A549 (cell line): ENCODE data around the gene OSER1. TPM values are rescaled to one million over a fixed set of nuclear protein-coding genes. Genes with fewer than 3 reads are reported as not detected.

Experiments used
- ATAC-seq, 2 experiments: fragments of 200-7000 bp in 1 of 2; fragments of >200 bp in 1 of 2; cut with Nextera tagmentation in 1 of 2; cut with Tn5 transposase in 1 of 2; 3 replicates each; pipeline versions ENCODE4 v1.8.0 to v1.9.1; 2018 to 2020; ENCODE audit warnings: mild to moderate bottlenecking in 1 of 2, moderate library complexity in 1 of 2
- CTCF ChIA-PET: fragments of 300-600 bp; sonication (Branson Sonifier 250); formaldehyde crosslinking; extraction: SDS; loops from one replicate; lab custom pipeline; 2021; ENCODE audit warnings: antibody characterized with exemption, inconsistent platforms; lab: Yijun Ruan, JAX
- POLR2A ChIA-PET: fragments of 350-600 bp; formaldehyde crosslinking; extraction: SDS; loops from one replicate; lab custom pipeline; 2021; ENCODE audit warnings: antibody characterized with exemption, inconsistent platforms; lab: Yijun Ruan, JAX
- DNase-seq, 2 experiments: peaks; one replicate each; pipeline versions ENCODE4 v3.0.0 to v3.0.0-alpha.2; 2011 to 2016; ENCODE audit warnings: low read depth in 1 of 2, low spot score in 1 of 2
- FAIRE-seq: peaks from 2 replicates; lab custom pipeline; 2011; peaks lifted over from hg19 to GRCh38; lab: Jason Lieb, UNC
- H3K27ac ChIP-seq, 2 experiments: fragments of >200 bp; sonication (Bioruptor Twin); formaldehyde crosslinking; 3 replicates each; pipeline ENCODE4 v1.5.1; 2016 to 2017
- H3K4me1 ChIP-seq: fragments of >200 bp; sonication (Bioruptor Twin); formaldehyde crosslinking; 3 replicates; pipeline ENCODE4 v1.6.1; 2016
- H3K4me2 ChIP-seq: fragments of >200 bp; sonication (Bioruptor Twin); formaldehyde crosslinking; 3 replicates; pipeline ENCODE4 v1.6.1; 2016
- H3K4me3 ChIP-seq: fragments of >200 bp; sonication (Bioruptor Twin); formaldehyde crosslinking; 3 replicates; pipeline ENCODE4 v1.5.1; 2016
- H3K9me3 ChIP-seq: fragments of >200 bp; sonication (Bioruptor Twin); formaldehyde crosslinking; 3 replicates; pipeline ENCODE4 v1.6.1; 2016
- BCL3 ChIP-seq: fragments of >200 bp; sonication (Bioruptor Twin); formaldehyde crosslinking; IDR thresholded peaks from 3 replicates; pipeline ENCODE4 v1.6.1; 2016
- BHLHE40 ChIP-seq: IDR thresholded peaks from 2 replicates; pipeline ENCODE4 v1.6.1; 2012; ENCODE audit warnings: low read depth, low read length, inconsistent platforms
- CBX2 ChIP-seq: fragments of 200-600 bp; sonication (generic); IDR thresholded peaks from 2 replicates; pipeline ENCODE4 v1.6.1; 2016; ENCODE audit warnings: low read depth, mild to moderate bottlenecking, borderline replicate concordance
- CBX8 ChIP-seq: fragments of 200-600 bp; sonication (generic); IDR thresholded peaks from 2 replicates; pipeline ENCODE4 v1.6.1; 2016
- EHMT2 ChIP-seq: fragments of 200-600 bp; sonication (generic); IDR thresholded peaks from 2 replicates; pipeline ENCODE4 v1.6.1; 2016; ENCODE audit warnings: antibody characterized with exemption, low read depth, mild to moderate bottlenecking, moderate library complexity
- ELK1 ChIP-seq: fragments of 150-350 bp; IDR thresholded peaks from 2 replicates; pipeline ENCODE4 v1.6.1; 2014; ENCODE audit warnings: low read depth, mild to moderate bottlenecking, low read length
- EP300 ChIP-seq, 2 experiments: fragments of >200 bp; sonication (Bioruptor Twin); formaldehyde crosslinking; IDR thresholded peaks; 2 replicates in 1 of 2; 3 replicates in 1 of 2; pipeline ENCODE4 v1.6.1; 2016 to 2017
- ESRRA ChIP-seq: fragments of 150-350 bp; IDR thresholded peaks from 2 replicates; pipeline ENCODE4 v1.6.1; 2014; ENCODE audit warnings: mild to moderate bottlenecking, low read length, borderline replicate concordance
- FOSL2 ChIP-seq, 2 experiments: fragments of 450-650 bp in 1 of 2; fragments of >200 bp in 1 of 2; sonication (Bioruptor Twin) in 1 of 2; formaldehyde crosslinking; IDR thresholded peaks; 2 replicates each; pipeline versions ENCODE4 v1.5.0 to v1.6.1; 2016 to 2020; ENCODE audit warnings: mild to moderate bottlenecking in 1 of 2, moderate library complexity in 1 of 2
- GATA3 ChIP-seq: IDR thresholded peaks from 2 replicates; pipeline ENCODE4 v1.6.1; 2012; ENCODE audit warnings: borderline replicate concordance
- HDAC2 ChIP-seq: fragments of 200-600 bp; sonication (generic); IDR thresholded peaks from 2 replicates; pipeline ENCODE4 v1.6.1; 2016
- HOXB5 ChIP-seq: fragments of 250-450 bp; sonication (Bioruptor Pico); IDR thresholded peaks from 2 replicates; pipeline ENCODE4 v1.5.0; 2020; ENCODE audit warnings: mild to moderate bottlenecking, moderate library complexity
- JUNB ChIP-seq: fragments of >200 bp; sonication (Bioruptor Twin); formaldehyde crosslinking; IDR thresholded peaks from 2 replicates; pipeline ENCODE4 v1.6.1; 2016
- MYC ChIP-seq: IDR thresholded peaks from 2 replicates; pipeline ENCODE4 v1.6.1; 2012; ENCODE audit warnings: mild to moderate bottlenecking, inconsistent platforms, low read length, improper control_type of control experiment, borderline replicate concordance
- NFE2L2 ChIP-seq: fragments of 150-350 bp; conservative IDR thresholded peaks from 2 replicates; pipeline ENCODE4 v1.6.1; 2014; ENCODE audit warnings: low read length
- NPAS2 ChIP-seq: fragments of 250-450 bp; sonication (Bioruptor Pico); IDR thresholded peaks from 2 replicates; pipeline ENCODE4 v1.8.0; 2022; ENCODE audit warnings: mild to moderate bottlenecking, moderate library complexity, borderline replicate concordance
- PBX3 ChIP-seq: IDR thresholded peaks from 2 replicates; pipeline ENCODE4 v1.6.1; 2012
- PHF8 ChIP-seq: fragments of 200-600 bp; sonication (generic); IDR thresholded peaks from 2 replicates; pipeline ENCODE4 v1.6.1; 2016; ENCODE audit warnings: low read depth, mild to moderate bottlenecking, antibody characterized with exemption, moderate library complexity, borderline replicate concordance
- RCOR1 ChIP-seq: fragments of 150-350 bp; IDR thresholded peaks from 2 replicates; pipeline ENCODE4 v1.6.1; 2014; ENCODE audit warnings: antibody characterized with exemption, low read length, low read depth
- RFX5 ChIP-seq: fragments of 450-650 bp; IDR thresholded peaks from 2 replicates; pipeline ENCODE4 v1.7.1; 2014; ENCODE audit warnings: antibody characterized with exemption, mild to moderate bottlenecking, moderate library complexity
- SMC3 ChIP-seq: fragments of >200 bp; sonication (Bioruptor Twin); formaldehyde crosslinking; IDR thresholded peaks from 3 replicates; pipeline ENCODE4 v1.6.1; 2018; ENCODE audit warnings: inconsistent platforms
- SREBF2 ChIP-seq: fragments of 450-650 bp; IDR thresholded peaks from 2 replicates; pipeline ENCODE4 v1.6.1; 2014; ENCODE audit warnings: mild to moderate bottlenecking, moderate library complexity
- TP53 ChIP-seq: fragments of 250-450 bp; sonication (Bioruptor Pico); IDR thresholded peaks from 2 replicates; pipeline ENCODE4 v1.5.0; 2021; ENCODE audit warnings: mild to moderate bottlenecking, moderate library complexity
- ZC3H11A ChIP-seq: fragments of 450-650 bp; IDR thresholded peaks from 2 replicates; pipeline ENCODE4 v1.6.1; 2014; ENCODE audit warnings: antibody characterized with exemption, mild to moderate bottlenecking
- ZSCAN20 ChIP-seq: fragments of 250-450 bp; sonication (Bioruptor Pico); IDR thresholded peaks from 2 replicates; pipeline ENCODE4 v1.8.0; 2022; ENCODE audit warnings: mild to moderate bottlenecking, moderate library complexity
- WGBS: methylation state at CpG from one replicate; pipeline ENCODE4 v1.1.6; 2017; ENCODE audit errors: missing lambda C conversion rate; 5-methylcytosine and 5-hydroxymethylcytosine counted together
- polyA plus RNA-seq, 4 experiments: library from polyadenylated mRNA; depleted of rRNA in 3 of 4; stranded (reverse); fragments of >200 nt; fragmentation: RNase III in 1 of 4; extraction: RNeasy Plus Mini Kit Qiagen cat#74134 plus additional on column Dnase treatment in 1 of 4; gene quantifications; 2 replicates in 3 of 4; 3 replicates in 1 of 4; pipeline ENCODE4 v1.2.3, GENCODE V29; 2011 to 2017
- TF ChIP-seq, protein P1 (sequence below): fragments of 450-650 bp; IDR thresholded peaks from 2 replicates; pipeline ENCODE4 v1.6.1; 2014; ENCODE audit warnings: antibody characterized with exemption
- TF ChIP-seq, protein P2 (sequence below): fragments of 250-450 bp; sonication (Bioruptor Pico); IDR thresholded peaks from 2 replicates; pipeline ENCODE4 v1.5.0; 2020; ENCODE audit warnings: low read depth, mild to moderate bottlenecking, moderate library complexity
- TF ChIP-seq, protein P3 (sequence below): fragments of >200 bp; sonication (Bioruptor Twin); formaldehyde crosslinking; IDR thresholded peaks from 3 replicates; pipeline ENCODE4 v1.5.1; 2016

Gene OSER1
- polyA plus RNA-seq, 2 of the 4 experiments (the other 2 are of a cell fraction): 47.5 to 62.6 TPM

GRCh38 chr20:44219170-44219730 is 8.7 kb upstream of the OSER1 start (continued):
- no peak for TF ChIP-seq EP300 (IDR thresholded peaks at IDR 0.05)
- TF ChIP-seq TP53 (CRISPR knock-in tag): no peak

DNA sequence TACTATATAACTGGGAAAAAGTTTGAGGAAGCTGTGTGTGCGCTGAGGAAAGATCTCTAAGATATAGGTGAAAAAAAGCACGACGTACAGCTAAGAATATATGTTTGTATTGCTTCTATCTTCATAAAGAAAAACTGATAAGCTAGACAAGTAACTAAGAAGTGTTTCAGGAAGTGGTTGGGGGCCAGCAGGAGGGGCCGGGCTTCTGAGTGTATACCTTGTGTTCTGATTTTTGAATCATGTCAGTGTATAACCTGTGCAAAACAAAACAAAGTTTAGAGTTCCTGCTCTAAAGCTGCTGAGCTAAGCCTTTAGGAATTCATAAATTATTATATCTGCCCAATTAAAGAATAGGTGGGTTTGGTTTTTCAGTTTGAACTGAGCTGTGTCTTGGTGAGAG is 7.9 kb upstream of the OSER1 start:
- Histone ChIP-seq H3K4me2 (no peak overlapping the region), H3K9me3 (no peaks in the 10 kb centered on the region), H3K27ac (no peak overlapping the region), H3K4me3 (no peak overlapping the region), H3K4me1 (no peaks in the 10 kb centered on the region; the same call in 2 of the 3 replicates)
- ChIA-PET CTCF (interaction anchor here (0.7 to 16.0 kb wide), 35 partner anchors 7 to 507 kb away, joined by 3 to 440 read pairs (median 8); partner anchors contain the start of gene FITM2), POLR2A (interaction anchor here (0.8 to 1.1 kb wide), 2 partner anchors 93 to 257 kb away, joined by 3 to 5 read pairs; partner anchors contain the start of gene FITM2)
- no peak for ATAC-seq
- DNase-seq: no peak
- FAIRE-seq: no peak
- TF ChIP-seq CBX2: no peak
- TF ChIP-seq PBX3: no peak
- TF ChIP-seq MYC: no peak
- TF ChIP-seq, protein P1, sequence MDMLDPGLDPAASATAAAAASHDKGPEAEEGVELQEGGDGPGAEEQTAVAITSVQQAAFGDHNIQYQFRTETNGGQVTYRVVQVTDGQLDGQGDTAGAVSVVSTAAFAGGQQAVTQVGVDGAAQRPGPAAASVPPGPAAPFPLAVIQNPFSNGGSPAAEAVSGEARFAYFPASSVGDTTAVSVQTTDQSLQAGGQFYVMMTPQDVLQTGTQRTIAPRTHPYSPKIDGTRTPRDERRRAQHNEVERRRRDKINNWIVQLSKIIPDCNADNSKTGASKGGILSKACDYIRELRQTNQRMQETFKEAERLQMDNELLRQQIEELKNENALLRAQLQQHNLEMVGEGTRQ: no peak
- no peak for TF ChIP-seq BCL3
- no peak for TF ChIP-seq JUNB
- TF ChIP-seq BHLHE40: no peak
- TF ChIP-seq NFE2L2: no peak
- TF ChIP-seq SMC3: no peak
- no peak for TF ChIP-seq ZSCAN20 (CRISPR knock-in tag)
- no peak for TF ChIP-seq EHMT2
- TF ChIP-seq RCOR1: no peak
- no peak for TF ChIP-seq RFX5
- WGBS: 84% methylated on average over 4 of the region's 4 CpGs

DNA sequence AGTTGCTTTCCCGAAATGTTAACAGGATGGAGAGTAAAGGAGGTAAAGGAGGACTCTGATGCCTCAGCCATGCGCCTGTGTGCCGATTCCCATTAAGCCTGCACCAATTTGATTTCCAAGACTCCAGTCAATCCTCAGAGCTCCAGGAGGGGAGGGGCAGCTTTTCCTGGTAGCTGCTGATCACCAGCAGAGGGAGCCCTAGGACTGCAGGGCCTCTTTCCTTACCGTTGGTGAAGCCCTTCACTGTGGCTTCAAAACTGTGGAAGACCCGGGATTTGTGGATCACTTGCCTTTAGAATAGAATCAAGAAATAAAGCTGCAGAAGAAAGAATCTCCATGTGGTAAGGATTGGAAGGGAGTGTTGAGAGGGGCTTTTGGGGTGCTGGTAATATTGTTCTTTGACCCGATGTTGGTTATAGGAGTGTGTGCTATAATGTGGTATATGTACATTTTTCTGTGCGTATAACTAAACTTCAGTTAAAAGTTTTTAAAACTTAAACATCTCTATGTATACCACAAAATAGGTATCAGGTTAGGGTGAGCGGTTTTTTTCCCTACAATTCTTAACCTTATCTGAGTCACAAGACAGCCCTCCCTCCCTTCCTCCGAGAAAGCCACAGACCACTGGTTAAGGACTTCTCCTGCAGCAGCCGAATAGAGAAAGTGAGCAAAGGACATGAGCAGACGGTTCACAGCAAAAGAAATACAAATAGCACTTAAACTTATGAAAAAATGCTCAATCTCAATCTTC is 6.9 kb upstream of the OSER1 start:
- H3K4me2 ChIP-seq: peak overlapping the region; percentile 12; the same call in 1 of the 3 replicates
- peak; percentile 78 to 90 for ATAC-seq
- no peaks in the 10 kb centered on the region for H3K9me3 ChIP-seq
- no peaks in the 10 kb centered on the region; the same call in 2 of the 3 replicates for H3K4me1 ChIP-seq
- ChIA-PET POLR2A (interaction anchor here (0.7 kb wide), 1 partner anchor 93 kb away, joined by 3 read pairs; the partner anchor contains the start of gene FITM2), CTCF (interaction anchor here (0.6 to 16.0 kb wide), 68 partner anchors 8 to 564 kb away, joined by 3 to 440 read pairs (median 4); partner anchors contain the start of genes FITM2, GDAP1L1, HNF4A and TTPAL)
- peak; percentile 69 to 80 for DNase-seq
- 38% methylated on average over 11 of the region's 11 CpGs for WGBS
- H3K27ac ChIP-seq: no peak overlapping the region
- no peak for FAIRE-seq
- no peak overlapping the region for H3K4me3 ChIP-seq
- no peak for TF ChIP-seq EP300 (IDR thresholded peaks at IDR 0.05)
- TF ChIP-seq RFX5: no peak
- no peak for TF ChIP-seq HOXB5
- TF ChIP-seq CBX8: no peak
- TF ChIP-seq, protein P2, sequence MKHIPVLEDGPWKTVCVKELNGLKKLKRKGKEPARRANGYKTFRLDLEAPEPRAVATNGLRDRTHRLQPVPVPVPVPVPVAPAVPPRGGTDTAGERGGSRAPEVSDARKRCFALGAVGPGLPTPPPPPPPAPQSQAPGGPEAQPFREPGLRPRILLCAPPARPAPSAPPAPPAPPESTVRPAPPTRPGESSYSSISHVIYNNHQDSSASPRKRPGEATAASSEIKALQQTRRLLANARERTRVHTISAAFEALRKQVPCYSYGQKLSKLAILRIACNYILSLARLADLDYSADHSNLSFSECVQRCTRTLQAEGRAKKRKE (CRISPR knock-in tag): no peak
- TF ChIP-seq, protein P3, sequence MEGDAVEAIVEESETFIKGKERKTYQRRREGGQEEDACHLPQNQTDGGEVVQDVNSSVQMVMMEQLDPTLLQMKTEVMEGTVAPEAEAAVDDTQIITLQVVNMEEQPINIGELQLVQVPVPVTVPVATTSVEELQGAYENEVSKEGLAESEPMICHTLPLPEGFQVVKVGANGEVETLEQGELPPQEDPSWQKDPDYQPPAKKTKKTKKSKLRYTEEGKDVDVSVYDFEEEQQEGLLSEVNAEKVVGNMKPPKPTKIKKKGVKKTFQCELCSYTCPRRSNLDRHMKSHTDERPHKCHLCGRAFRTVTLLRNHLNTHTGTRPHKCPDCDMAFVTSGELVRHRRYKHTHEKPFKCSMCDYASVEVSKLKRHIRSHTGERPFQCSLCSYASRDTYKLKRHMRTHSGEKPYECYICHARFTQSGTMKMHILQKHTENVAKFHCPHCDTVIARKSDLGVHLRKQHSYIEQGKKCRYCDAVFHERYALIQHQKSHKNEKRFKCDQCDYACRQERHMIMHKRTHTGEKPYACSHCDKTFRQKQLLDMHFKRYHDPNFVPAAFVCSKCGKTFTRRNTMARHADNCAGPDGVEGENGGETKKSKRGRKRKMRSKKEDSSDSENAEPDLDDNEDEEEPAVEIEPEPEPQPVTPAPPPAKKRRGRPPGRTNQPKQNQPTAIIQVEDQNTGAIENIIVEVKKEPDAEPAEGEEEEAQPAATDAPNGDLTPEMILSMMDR: peak; percentile 97
- TF ChIP-seq HDAC2: no peak
- TF ChIP-seq ESRRA: no peak
- no peak for TF ChIP-seq NPAS2 (CRISPR knock-in tag)
- TF ChIP-seq FOSL2 (IDR thresholded peaks at IDR 0.05): no peak
- TF ChIP-seq FOSL2 (CRISPR knock-in tag; IDR thresholded peaks at IDR 0.05): no peak
- no peak for TF ChIP-seq ZC3H11A
- no peak for TF ChIP-seq ELK1
- TF ChIP-seq GATA3: no peak
- no peak for TF ChIP-seq JUNB
- TF ChIP-seq SREBF2: no peak
- TF ChIP-seq PHF8: no peak
